Neural crest cell (in vitro differentiated cells): ENCODE results near the gene SMIM1. TPM values are rescaled to one million over a fixed set of nuclear protein-coding genes. Genes with fewer than 3 reads are reported as not detected.
A peak's percentile ranks its signal among the peaks of the same experiment; 100 is the strongest.
"Not testable (repeated sequence)": the region's sequence is repeated elsewhere in the genome, so short reads cannot be mapped to it uniquely, and the experiment has no call there.

ENCODE experiments used
- DNase-seq: peaks from one replicate; pipeline ENCODE4 v3.0.0; 2021; ENCODE audit warnings: low read depth, mixed read lengths, low spot score
- H3K27ac Mint-ChIP-seq: one replicate; pipeline ENCODE4 v1.8.0; 2021; ENCODE audit warnings: mild to moderate bottlenecking, mixed read lengths; ENCODE audit not compliant: unreplicated experiment
- H3K27me3 Mint-ChIP-seq: 2 replicates; pipeline ENCODE4 v1.8.0; 2021; ENCODE audit warnings: low read depth, mild to moderate bottlenecking, mixed read lengths
- H3K36me3 Mint-ChIP-seq: 2 replicates; pipeline ENCODE4 v1.8.0; 2021; ENCODE audit warnings: low read depth, mild to moderate bottlenecking, mixed read lengths
- H3K4me1 Mint-ChIP-seq: 2 replicates; pipeline ENCODE4 v1.8.0; 2021; ENCODE audit warnings: mixed read lengths
- H3K4me3 Mint-ChIP-seq: one replicate; pipeline ENCODE4 v1.8.0; 2021; ENCODE audit warnings: mild to moderate bottlenecking, mixed read lengths
- H3K9me3 Mint-ChIP-seq: 2 replicates; pipeline ENCODE4 v1.8.0; 2021; ENCODE audit warnings: mixed read lengths
- total RNA-seq: library from RNA; stranded (reverse); gene quantifications from 2 replicates; pipeline ENCODE4 v1.2.1, GENCODE V29; 2021
- TF ChIP-seq, protein P1 (sequence below): fragments of 200-600 bp; sonication (generic); conservative IDR thresholded peaks from 2 replicates; pipeline ENCODE4 v1.5.0; 2021; ENCODE audit warnings: antibody characterized with exemption, mild to moderate bottlenecking

Gene SMIM1
- total RNA-seq, 1 donor from 2014 or later: 4.7 TPM

GRCh38 chr1:3795453-3796214 is 23.1 kb downstream of the SMIM1 start:
- H3K4me1 Mint-ChIP-seq: peaks cover 29% of the 10 kb centered on the region
- no peak for DNase-seq
- H3K36me3 Mint-ChIP-seq: no peaks in the 10 kb centered on the region
- no peaks in the 10 kb centered on the region for H3K9me3 Mint-ChIP-seq
- H3K4me3 Mint-ChIP-seq: peak overlapping the region; percentile 86
- H3K27me3 Mint-ChIP-seq: peaks cover 5% of the 10 kb centered on the region
- H3K27ac Mint-ChIP-seq: peak overlapping the region; percentile 0
- TF ChIP-seq, protein P1, sequence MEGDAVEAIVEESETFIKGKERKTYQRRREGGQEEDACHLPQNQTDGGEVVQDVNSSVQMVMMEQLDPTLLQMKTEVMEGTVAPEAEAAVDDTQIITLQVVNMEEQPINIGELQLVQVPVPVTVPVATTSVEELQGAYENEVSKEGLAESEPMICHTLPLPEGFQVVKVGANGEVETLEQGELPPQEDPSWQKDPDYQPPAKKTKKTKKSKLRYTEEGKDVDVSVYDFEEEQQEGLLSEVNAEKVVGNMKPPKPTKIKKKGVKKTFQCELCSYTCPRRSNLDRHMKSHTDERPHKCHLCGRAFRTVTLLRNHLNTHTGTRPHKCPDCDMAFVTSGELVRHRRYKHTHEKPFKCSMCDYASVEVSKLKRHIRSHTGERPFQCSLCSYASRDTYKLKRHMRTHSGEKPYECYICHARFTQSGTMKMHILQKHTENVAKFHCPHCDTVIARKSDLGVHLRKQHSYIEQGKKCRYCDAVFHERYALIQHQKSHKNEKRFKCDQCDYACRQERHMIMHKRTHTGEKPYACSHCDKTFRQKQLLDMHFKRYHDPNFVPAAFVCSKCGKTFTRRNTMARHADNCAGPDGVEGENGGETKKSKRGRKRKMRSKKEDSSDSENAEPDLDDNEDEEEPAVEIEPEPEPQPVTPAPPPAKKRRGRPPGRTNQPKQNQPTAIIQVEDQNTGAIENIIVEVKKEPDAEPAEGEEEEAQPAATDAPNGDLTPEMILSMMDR: no peak

DNA sequence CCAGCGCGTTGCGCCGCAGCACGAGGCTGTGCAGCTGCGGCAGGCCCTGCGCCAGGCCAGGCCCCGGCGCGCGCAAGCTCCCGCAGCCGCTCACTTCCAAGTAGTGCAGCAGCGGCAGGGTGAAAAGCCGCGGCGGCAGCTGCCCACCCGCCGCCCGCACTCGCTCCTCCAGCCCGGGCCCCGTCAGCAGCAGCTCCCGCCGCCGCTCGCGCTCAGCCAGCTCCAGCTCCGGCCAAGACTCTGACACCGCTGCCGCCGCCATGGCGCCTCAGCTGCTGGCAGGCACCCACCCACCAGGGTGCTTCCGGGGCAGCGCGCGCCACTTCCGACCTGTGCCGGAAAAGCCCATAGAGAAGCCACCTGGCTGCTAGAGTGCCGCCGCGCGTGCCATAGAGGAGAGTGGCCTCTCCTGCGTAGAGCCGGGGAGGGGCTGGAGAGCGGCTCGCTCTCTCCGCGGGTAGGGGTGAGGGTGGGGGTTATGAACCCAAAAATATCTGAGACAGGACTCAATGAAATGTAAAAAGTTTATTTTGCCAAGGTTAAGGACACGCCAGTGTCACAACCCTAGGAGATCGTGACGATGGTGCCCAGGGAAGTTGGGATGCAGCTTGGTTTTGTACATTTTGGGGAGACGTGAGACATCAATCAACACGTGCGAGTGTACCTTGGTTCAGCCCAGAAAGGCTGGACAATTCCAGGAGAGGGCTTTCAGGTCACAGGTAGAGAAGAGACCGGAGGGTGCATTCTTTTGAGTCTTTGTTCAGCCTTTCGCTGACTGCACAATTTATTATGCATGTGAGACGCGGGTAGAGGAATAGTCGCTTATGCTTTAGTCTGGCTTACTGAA is 23.9 kb downstream of the SMIM1 start, which contains the start of gene LRRC47:
Gene LRRC47 (minus strand): TSS at position 284 of the 847 bp plus-strand sequence. CDS start 22 bp downstream, at position 262.
- H3K36me3 Mint-ChIP-seq: peaks cover 2% of the 10 kb centered on the region

GRCh38 chr1:3799976-3800685 is 27.6 kb downstream of the SMIM1 start:
- peaks cover 18% of the 10 kb centered on the region for H3K4me1 Mint-ChIP-seq
- H3K4me3 Mint-ChIP-seq: peak overlapping the region; percentile 81
- TF ChIP-seq, protein P1: no peak
- peaks cover 2% of the 10 kb centered on the region for H3K36me3 Mint-ChIP-seq
- H3K27me3 Mint-ChIP-seq: peaks cover 39% of the 10 kb centered on the region
- H3K9me3 Mint-ChIP-seq: peaks cover 2% of the 10 kb centered on the region
- no peak for DNase-seq
- H3K27ac Mint-ChIP-seq: no peak overlapping the region

More for the DNA sequence above, 23.9 kb downstream of the SMIM1 start, which contains the start of gene LRRC47:
- Mint-ChIP-seq H3K27ac (peak within 1 kb of the TSS; percentile 95), H3K27me3 (peaks cover 13% of the 10 kb centered on the region), H3K4me1 (peaks cover 32% of the 10 kb centered on the region), H3K4me3 (peak within 1 kb of the TSS; percentile 96), H3K9me3 (peaks cover 2% of the 10 kb centered on the region)
- TF ChIP-seq, protein P1: no peak
- DNase-seq: peak; percentile 72

GRCh38 chr1:3800795-3801194 is 28.2 kb downstream of the SMIM1 start:
- not testable (repeated sequence) for H3K4me3 Mint-ChIP-seq, H3K36me3 Mint-ChIP-seq, H3K27ac Mint-ChIP-seq, H3K9me3 Mint-ChIP-seq, DNase-seq
- Mint-ChIP-seq H3K27me3 (peaks cover 41% of the 10 kb centered on the region), H3K4me1 (peaks cover 13% of the 10 kb centered on the region)

GRCh38 chr1:3803905-3804626 is 31.5 kb downstream of the SMIM1 start:
- H3K9me3 Mint-ChIP-seq: peaks cover 5% of the 10 kb centered on the region
- peaks cover 45% of the 10 kb centered on the region for H3K27me3 Mint-ChIP-seq
- H3K4me3 Mint-ChIP-seq: no peak overlapping the region
- no peak for DNase-seq
- peaks cover 3% of the 10 kb centered on the region for H3K4me1 Mint-ChIP-seq
- H3K27ac Mint-ChIP-seq: no peak overlapping the region
- TF ChIP-seq, protein P1: no peak
- peaks cover 2% of the 10 kb centered on the region for H3K36me3 Mint-ChIP-seq

- peaks cover 45% of the 10 kb centered on the region for H3K27me3 Mint-ChIP-seq
- H3K4me3 Mint-ChIP-seq, H3K27ac Mint-ChIP-seq, DNase-seq, H3K4me1 Mint-ChIP-seq, H3K36me3 Mint-ChIP-seq, H3K9me3 Mint-ChIP-seq: not testable (repeated sequence)
Measured at GRCh38 chr1:3804627-3804944, 32.0 kb downstream of the SMIM1 start.
